ENCODE measurements around the gene SSPN. TPM values are rescaled to one million over a fixed set of nuclear protein-coding genes. Genes with fewer than 3 reads are reported as not detected.

SSPN gene
- total RNA-seq, 1 donor from 2014 or later = 6.3 TPM

DNA sequence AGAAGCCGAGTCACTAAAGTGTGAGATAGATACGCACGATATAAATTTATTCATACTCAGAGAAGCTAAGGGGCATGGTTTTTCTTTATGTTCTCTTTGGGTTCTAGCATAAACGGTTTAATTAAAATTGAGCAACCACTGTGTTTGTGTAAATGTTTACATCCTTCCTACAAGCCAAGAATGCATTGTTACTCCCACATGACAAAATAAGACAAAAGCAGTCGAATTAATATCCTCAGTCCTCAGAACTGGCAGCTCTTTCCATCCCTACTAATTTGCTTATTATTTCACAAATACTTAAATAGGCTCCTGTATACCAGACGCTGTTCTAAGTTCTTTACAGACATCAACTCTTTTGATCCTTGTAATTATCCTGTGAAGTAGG lies 32.0 kb downstream of the SSPN start:
- Histone ChIP-seq H3K4me3 (ENCODE audit: insufficient read depth, low read depth, low read length) (peak overlapping the region; percentile 46), H3K4me2 (ENCODE audit: low read length) (peak overlapping the region; percentile 89), H4K20me1 (ENCODE audit: insufficient read depth, low read length) (no peaks in the 10 kb centered on the region), H3K79me2 (ENCODE audit: insufficient read depth, low read length) (no peaks in the 10 kb centered on the region), H3K27me3 (ENCODE audit: insufficient read depth, low read length) (no peaks in the 10 kb centered on the region), H3K4me1 (ENCODE audit: insufficient read depth, low read length) (peaks cover 14% of the 10 kb centered on the region), H3K9me3 (ENCODE audit: insufficient read depth, low read depth, low read length) (no peaks in the 10 kb centered on the region), H3K27ac (ENCODE audit: low read depth, low read length) (no peak overlapping the region), H3K36me3 (ENCODE audit: insufficient read depth, low read length) (no peaks in the 10 kb centered on the region), H3K9ac (ENCODE audit: low read length) (peak overlapping the region; percentile 57), H2AFZ (ENCODE audit: low read depth, low read length) (no peak overlapping the region)
- FAIRE-seq (no peak), DNase-seq (ENCODE audit: low read depth) (no peak)
- Mint-ChIP-seq H3K4me3 (ENCODE audit: unreplicated experiment) (peak overlapping the region; percentile 54), H3K27me3 (ENCODE audit: low read depth, unreplicated experiment) (peaks cover 37% of the 10 kb centered on the region), H3K9me3 (ENCODE audit: unreplicated experiment) (no peaks in the 10 kb centered on the region), H3K4me1 (ENCODE audit: low read depth, unreplicated experiment) (no peaks in the 10 kb centered on the region), H3K36me3 (ENCODE audit: low read depth, unreplicated experiment) (no peaks in the 10 kb centered on the region), H3K27ac (ENCODE audit: unreplicated experiment) (no peak overlapping the region)
- TF ChIP-seq EZH2 (IDR thresholded peaks at IDR 0.05; ENCODE audit: insufficient read depth, low read length) = no peak
- TF ChIP-seq, protein P1, sequence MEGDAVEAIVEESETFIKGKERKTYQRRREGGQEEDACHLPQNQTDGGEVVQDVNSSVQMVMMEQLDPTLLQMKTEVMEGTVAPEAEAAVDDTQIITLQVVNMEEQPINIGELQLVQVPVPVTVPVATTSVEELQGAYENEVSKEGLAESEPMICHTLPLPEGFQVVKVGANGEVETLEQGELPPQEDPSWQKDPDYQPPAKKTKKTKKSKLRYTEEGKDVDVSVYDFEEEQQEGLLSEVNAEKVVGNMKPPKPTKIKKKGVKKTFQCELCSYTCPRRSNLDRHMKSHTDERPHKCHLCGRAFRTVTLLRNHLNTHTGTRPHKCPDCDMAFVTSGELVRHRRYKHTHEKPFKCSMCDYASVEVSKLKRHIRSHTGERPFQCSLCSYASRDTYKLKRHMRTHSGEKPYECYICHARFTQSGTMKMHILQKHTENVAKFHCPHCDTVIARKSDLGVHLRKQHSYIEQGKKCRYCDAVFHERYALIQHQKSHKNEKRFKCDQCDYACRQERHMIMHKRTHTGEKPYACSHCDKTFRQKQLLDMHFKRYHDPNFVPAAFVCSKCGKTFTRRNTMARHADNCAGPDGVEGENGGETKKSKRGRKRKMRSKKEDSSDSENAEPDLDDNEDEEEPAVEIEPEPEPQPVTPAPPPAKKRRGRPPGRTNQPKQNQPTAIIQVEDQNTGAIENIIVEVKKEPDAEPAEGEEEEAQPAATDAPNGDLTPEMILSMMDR (IDR thresholded peaks at IDR 0.05; ENCODE audit: insufficient read depth, low read depth, low read length) = no peak

DNA sequence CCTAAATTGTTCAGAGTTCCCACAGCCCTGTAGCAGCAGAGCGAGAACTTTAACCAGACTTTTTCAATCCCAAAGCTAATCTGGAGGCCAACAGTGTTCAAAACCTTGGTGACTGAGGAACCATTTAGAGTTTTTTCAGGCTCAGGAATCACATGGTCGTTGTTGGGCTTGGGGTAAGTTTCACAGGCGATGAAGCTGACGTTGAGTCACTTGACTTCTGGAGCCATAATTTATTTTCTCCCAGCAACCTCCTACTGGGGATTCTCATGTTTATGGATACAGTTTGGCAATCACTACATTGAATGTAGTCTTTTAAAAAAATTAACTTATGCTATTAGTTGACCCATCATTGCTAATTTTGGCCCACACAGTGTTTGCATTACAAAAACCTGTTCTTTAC lies 34.5 kb downstream of the SSPN start:
- H3K9ac ChIP-seq (ENCODE audit: low read length) = no peak overlapping the region
- H3K4me2 ChIP-seq (ENCODE audit: low read length) = no peak overlapping the region
- no peaks in the 10 kb centered on the region for H3K79me2 ChIP-seq (ENCODE audit: insufficient read depth, low read length)
- no peaks in the 10 kb centered on the region for H3K36me3 ChIP-seq (ENCODE audit: insufficient read depth, low read length)
- peaks cover 14% of the 10 kb centered on the region for H3K4me1 ChIP-seq (ENCODE audit: insufficient read depth, low read length)
- H3K27me3 ChIP-seq (ENCODE audit: insufficient read depth, low read length) = no peaks in the 10 kb centered on the region
- no peak overlapping the region for H3K27ac ChIP-seq (ENCODE audit: low read depth, low read length)
- H4K20me1 ChIP-seq (ENCODE audit: insufficient read depth, low read length) = no peaks in the 10 kb centered on the region
- H3K27ac Mint-ChIP-seq (ENCODE audit: unreplicated experiment) = no peak overlapping the region
- DNase-seq (ENCODE audit: low read depth) (no peak), FAIRE-seq (no peak)
- no peak overlapping the region for H2AFZ ChIP-seq (ENCODE audit: low read depth, low read length)
- peaks cover 32% of the 10 kb centered on the region for H3K27me3 Mint-ChIP-seq (ENCODE audit: low read depth, unreplicated experiment)
- no peaks in the 10 kb centered on the region for H3K36me3 Mint-ChIP-seq (ENCODE audit: low read depth, unreplicated experiment)
- H3K4me1 Mint-ChIP-seq (ENCODE audit: low read depth, unreplicated experiment) = no peaks in the 10 kb centered on the region
- H3K4me3 ChIP-seq (ENCODE audit: insufficient read depth, low read depth, low read length) = no peak overlapping the region
- no peak overlapping the region for H3K4me3 Mint-ChIP-seq (ENCODE audit: unreplicated experiment)
- H3K9me3 ChIP-seq (ENCODE audit: insufficient read depth, low read depth, low read length) = no peaks in the 10 kb centered on the region
- no peaks in the 10 kb centered on the region for H3K9me3 Mint-ChIP-seq (ENCODE audit: unreplicated experiment)
- no peak for TF ChIP-seq EZH2 (IDR thresholded peaks at IDR 0.05; ENCODE audit: insufficient read depth, low read length)
- TF ChIP-seq, protein P1 (IDR thresholded peaks at IDR 0.05; ENCODE audit: insufficient read depth, low read depth, low read length) = no peak

DNA sequence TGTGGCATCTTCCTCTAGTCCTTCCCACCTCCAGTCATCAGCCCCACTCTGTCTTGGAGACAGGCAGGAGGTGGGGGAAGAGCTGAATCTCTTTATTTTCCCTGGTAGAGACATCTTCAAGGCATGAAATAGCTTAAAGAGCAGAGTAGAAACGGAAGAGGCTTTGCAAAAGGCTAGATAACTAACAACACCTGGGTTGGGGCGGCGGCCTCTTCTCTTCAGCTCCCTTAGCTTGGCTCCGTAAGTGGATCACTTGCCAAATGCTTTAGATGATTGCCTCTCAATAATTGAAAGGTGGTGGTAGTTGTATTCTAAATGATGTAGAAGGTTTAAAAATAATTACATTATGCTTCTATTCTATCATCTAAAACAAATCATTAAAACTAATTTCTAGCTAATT lies 36.1 kb downstream of the SSPN start:
- H3K4me1 Mint-ChIP-seq (ENCODE audit: low read depth, unreplicated experiment) = no peaks in the 10 kb centered on the region
- no peaks in the 10 kb centered on the region for H3K36me3 Mint-ChIP-seq (ENCODE audit: low read depth, unreplicated experiment)
- Histone ChIP-seq H3K27ac (ENCODE audit: low read depth, low read length) (no peak overlapping the region), H3K27me3 (ENCODE audit: insufficient read depth, low read length) (no peaks in the 10 kb centered on the region), H3K79me2 (ENCODE audit: insufficient read depth, low read length) (no peaks in the 10 kb centered on the region), H3K4me2 (ENCODE audit: low read length) (no peak overlapping the region), H3K4me1 (ENCODE audit: insufficient read depth, low read length) (peaks cover 9% of the 10 kb centered on the region), H3K9me3 (ENCODE audit: insufficient read depth, low read depth, low read length) (no peaks in the 10 kb centered on the region), H2AFZ (ENCODE audit: low read depth, low read length) (no peak overlapping the region), H3K9ac (ENCODE audit: low read length) (no peak overlapping the region), H3K36me3 (ENCODE audit: insufficient read depth, low read length) (no peaks in the 10 kb centered on the region), H4K20me1 (ENCODE audit: insufficient read depth, low read length) (no peaks in the 10 kb centered on the region), H3K4me3 (ENCODE audit: insufficient read depth, low read depth, low read length) (no peak overlapping the region)
- no peak overlapping the region for H3K4me3 Mint-ChIP-seq (ENCODE audit: unreplicated experiment)
- H3K9me3 Mint-ChIP-seq (ENCODE audit: unreplicated experiment) = peaks cover 3% of the 10 kb centered on the region
- H3K27ac Mint-ChIP-seq (ENCODE audit: unreplicated experiment) = no peak overlapping the region
- H3K27me3 Mint-ChIP-seq (ENCODE audit: low read depth, unreplicated experiment) = peaks cover 25% of the 10 kb centered on the region
- DNase-seq (ENCODE audit: low read depth) (no peak), FAIRE-seq (no peak)
- TF ChIP-seq, protein P1 (IDR thresholded peaks at IDR 0.05; ENCODE audit: insufficient read depth, low read depth, low read length) = no peak
- TF ChIP-seq EZH2 (IDR thresholded peaks at IDR 0.05; ENCODE audit: insufficient read depth, low read length) = no peak
